ENCODE measurements around the gene CHST11.
A peak's percentile ranks its signal among the peaks of the same experiment; 100 is the strongest.

CHST11 gene

DNA sequence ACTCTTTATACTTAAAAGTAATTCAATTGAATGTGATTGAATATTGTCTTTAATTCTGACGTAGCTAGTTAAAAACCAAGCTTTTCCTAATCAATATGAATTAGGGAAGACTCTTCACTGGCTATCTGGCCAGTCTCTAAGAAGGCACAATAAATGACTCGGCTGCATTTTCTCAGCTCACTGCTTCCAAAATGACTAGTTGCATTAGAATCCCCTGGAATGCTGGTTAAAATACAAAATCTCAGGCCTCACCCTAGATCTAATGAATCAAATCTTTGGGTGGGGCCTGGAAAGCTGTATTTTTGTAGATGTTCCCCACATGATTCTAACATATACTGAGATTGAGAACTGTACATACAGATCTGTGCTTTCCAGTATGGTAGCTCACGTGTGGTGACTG is 242.1 kb downstream of the CHST11 start:
- DNase-seq (ENCODE audit: low read depth) = no peak

DNA sequence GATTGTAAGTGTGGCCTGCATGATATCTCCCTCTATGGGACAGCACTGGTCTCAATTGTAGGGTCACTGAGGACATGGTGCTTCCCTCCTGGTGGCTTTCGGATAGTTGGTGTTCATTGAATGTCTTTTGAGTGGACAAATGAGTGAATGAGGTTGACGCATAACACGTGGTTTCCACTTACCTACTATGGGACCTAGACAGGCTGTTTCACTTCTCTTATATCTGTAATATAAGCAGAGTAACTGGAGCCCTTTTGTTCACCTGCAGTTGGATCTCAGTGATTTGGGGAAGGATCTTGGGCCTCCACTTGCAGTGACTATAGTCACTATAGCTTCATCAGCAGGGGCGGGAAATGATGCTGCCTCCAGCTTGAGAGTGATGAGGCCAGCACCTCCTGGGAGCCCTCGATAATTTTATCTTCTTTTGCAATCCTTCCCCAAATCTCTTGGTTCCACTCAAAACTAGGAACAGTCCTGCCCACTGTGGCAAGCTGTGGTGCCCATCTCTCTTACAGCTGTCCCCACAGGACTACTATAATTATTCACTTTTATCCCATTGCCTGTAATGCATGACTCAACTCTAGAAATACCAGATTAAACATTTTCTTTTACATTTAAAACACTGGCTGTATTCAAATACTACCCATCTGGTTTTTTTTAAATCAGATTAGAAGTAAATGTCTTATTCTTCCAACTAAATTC is 242.9 kb downstream of the CHST11 start:
- no peak for DNase-seq (ENCODE audit: low read depth)

DNA sequence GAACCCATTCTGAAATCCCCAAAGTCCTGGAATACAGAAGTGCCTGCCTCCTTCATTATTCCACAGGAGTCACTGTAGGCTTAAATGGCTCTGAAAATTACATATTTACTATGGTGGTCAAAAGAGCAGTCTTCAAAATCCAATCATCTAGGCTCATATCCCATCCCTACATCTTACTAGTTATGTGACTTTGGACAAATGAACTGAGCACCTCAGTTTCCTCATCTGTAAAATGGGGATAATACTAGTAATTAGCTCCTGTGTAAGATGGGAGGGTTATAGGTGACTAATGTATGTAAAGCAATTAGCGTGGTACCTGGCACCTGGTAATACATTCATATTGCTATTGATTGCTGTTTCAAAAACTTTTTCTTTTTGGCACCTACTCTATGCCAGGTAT is 243.6 kb downstream of the CHST11 start:
- DNase-seq (ENCODE audit: low read depth) = no peak

DNA sequence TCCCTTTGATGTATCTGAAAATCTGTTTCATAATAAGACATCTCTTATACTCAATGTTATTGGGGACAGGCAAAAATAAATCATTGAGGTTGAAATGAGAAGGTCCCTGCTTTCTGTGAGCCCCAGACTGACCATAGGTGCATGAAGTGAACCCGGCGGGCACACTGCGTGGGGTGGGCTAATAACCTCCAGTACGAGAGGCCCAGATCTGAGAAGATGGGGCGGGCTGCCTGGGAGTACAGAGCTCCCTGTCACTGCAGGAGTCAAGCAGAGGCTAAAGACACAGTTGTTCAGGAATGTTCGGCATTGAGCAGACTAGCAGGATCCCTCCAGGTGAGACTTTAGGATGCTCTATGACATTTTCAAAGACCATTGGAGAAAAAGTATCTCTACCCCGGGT is 244.6 kb downstream of the CHST11 start:
- DNase-seq (ENCODE audit: low read depth) = no peak

DNA sequence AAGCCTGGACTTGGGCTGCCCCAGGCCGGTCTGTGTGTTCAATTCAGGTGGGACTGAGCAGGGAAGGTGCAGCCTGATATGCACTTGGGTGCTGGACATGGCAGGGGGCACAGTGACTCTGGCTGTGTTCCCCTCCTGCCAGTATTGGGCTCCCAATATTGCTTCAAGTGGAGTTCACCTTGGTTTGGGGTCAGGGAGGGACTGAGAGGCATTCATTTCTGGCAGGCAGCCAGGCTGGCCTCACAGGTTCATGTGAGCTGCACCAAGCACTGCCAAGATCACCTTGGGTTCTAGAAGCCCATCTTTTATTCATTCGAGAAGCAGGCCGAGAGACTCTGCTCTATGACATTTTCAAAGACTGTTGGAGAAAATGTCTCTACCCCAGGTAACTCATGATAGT is 245.0 kb downstream of the CHST11 start:
- no peak for DNase-seq (ENCODE audit: low read depth)

DNA sequence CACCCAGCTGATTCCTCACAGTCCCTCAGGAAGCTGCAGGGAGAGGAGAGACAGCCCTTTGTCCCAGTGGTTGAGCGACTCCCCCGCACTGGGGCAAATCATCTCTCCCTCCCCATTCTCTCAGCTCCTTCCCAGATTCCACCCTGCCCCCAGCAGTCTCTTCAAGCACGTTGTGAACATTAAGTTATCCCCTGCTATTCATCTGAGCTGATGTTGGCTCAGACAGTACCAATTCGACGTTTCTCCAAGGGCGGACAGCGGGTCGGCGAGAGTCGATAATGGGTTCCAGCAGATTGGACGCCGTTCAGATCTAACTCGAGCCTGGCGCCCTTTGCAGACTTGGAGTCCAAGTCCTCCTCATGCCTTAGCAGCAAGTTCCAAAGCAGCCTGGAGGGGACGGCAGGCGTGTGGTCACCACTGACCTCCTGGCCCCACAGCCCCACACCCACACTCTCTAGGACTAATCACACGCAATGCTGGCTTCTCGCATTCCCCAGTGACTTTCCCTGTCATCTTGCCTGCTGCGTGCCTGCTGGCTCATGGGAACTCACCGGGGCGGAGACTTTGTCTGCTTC is 245.9 kb downstream of the CHST11 start:
- DNase-seq (ENCODE audit: low read depth) = peak; percentile 61

DNA sequence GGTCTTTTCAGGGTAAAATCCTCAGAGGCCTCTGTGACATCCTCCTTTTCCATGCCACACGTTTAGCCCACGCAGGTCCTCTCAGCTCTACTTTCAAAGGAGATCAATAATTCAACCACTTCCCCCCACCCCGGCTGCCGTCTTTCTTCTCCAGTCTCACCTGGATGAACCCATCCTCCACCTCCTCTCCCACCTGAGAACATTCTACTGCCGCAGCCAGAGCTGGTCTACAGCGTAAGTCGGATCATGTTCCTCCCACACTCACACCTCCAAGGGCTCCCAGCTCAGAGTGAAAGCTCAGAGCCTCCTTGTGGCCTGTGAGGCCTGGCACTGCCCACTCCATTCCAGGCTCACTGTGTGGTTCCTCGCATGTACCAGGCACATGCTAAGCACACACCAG is 246.6 kb downstream of the CHST11 start:
- DNase-seq (ENCODE audit: low read depth) = no peak

DNA sequence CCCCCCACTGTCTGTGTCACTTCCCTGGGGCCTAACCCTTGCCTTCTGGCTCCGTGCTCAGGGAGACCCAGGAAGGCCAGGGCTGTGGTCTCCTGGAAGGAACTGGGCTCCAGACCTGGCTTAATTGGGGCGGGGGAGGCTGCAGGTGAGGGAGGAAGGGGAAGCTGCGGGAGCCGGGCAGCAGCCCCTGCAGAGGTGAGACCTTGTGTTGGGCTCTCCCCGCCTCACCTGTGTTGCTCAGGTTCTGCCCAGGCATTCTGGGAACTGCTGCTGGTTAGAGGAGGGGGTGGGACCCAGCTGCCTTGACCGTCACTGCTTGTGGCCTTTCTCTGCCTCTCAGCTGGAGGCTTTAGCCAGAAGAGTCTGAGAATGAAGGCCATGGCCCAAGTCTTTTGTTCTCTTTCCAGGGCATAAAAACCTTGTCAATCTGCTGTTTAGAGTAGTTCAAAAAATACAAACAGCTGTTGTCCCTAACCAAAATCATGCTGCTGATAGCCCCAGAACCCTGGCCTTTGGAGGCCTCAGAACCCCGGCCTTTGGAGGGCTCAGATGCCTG is 247.6 kb downstream of the CHST11 start:
- no peak for DNase-seq (ENCODE audit: low read depth)

DNA sequence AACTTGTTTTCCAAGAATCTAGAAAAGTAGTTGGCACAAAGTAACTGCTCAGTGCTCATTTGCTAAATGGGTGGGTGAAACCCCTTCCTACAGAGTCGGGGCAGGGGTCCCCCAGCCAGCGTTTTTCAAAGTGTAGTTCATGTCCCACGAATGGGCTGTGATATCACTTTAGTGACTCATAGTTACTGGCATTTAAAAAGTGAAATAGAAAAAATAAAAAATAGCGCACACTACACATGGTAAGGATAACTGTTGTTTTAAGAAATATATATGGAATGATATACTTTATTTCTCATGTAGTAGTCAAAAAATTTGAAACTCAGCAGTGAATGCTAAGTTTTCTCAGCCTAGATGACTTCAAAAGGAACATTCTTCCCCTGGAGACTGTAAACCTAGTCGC is 250.4 kb downstream of the CHST11 start:
- DNase-seq (ENCODE audit: low read depth) = no peak

DNA sequence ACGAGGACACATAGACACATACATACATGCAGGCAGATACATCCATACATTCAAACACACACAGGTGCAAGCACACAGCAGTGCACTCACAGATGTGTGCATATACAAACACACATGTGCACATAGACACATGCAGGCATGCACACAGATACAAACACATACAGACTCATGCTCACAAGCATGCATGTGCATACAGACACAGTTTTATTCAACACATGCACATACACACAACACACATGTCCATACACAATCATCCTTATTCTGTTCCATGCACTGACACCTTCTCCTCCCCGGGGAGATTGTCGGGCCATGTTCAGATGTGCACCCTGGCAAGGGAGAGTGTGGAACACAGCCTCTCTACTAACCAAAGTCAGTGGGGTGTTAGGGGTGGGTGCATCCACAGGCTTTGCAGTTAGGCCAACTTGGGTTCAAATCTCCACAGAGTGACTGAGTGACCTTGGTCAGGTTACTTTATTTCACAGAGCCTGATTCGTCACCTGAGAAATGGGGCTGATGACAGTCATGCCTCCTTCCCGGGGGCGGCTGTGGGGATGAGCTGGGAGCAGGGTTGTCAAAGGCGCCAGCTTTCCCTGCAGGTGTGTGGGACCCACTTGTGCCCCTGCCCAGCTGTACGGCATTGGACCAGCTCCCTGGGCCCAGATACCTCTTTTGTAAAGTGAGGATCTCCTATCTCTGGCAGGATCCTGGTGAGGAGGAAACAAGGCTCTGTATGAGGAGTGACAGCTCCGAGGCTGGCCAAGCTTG is 251.2 kb downstream of the CHST11 start:
- no peak for DNase-seq (ENCODE audit: low read depth)

DNA sequence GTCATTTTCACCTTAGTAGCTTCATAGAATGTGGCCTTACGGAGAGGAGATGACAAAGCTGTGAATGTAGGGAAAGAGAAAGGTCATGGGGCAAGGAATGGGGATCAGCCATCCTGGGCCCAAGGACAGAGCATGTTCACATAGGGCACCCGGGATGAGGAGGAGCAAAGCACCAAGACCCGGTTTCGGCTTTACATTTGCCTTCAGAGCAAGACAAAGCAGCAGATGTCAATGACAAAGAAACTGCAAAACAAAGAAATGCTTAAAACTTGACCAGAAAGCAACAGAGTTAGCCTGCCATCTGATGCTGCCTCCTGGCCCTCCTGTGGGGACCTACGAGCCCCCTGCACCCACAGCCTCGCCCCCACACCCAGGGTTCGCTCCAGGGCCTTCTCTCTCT is 252.1 kb downstream of the CHST11 start:
- DNase-seq (ENCODE audit: low read depth) = no peak

DNA sequence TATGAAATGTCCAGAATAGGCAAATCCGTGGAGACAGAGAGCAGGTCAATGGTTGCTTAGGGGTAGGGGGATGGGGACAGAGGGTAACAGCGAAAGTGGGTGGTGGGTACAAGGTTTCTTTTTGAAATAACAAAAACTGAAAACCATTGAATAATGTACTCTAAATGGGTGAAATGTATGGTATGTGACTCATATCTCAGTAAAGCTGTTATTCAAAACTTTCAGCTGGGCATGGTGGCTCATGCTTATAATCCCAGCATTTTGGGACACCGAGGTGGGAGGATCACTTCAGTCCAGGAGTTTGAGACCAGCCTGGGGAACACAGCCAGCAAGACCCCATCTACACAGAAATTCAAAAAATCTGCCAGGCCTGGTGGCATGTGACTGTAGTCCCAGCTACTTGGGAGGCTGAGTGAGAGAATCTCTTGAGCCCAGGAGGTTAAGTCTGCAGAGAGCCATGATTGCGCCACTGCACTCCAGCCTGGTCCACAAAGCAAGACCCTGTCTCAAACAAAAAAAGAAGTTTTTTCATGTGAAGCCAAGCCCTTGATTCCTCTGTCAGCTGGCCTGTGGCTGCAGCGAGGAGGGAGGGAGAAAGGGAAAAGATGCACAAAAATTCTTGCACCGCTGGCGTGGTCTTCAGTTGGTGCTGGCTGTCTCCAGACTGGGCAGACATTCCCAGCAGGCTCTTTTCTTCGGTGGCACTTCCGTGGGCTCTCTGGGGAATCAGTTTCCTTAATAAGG is 253.1 kb downstream of the CHST11 start:
- no peak for DNase-seq (ENCODE audit: low read depth)

DNA sequence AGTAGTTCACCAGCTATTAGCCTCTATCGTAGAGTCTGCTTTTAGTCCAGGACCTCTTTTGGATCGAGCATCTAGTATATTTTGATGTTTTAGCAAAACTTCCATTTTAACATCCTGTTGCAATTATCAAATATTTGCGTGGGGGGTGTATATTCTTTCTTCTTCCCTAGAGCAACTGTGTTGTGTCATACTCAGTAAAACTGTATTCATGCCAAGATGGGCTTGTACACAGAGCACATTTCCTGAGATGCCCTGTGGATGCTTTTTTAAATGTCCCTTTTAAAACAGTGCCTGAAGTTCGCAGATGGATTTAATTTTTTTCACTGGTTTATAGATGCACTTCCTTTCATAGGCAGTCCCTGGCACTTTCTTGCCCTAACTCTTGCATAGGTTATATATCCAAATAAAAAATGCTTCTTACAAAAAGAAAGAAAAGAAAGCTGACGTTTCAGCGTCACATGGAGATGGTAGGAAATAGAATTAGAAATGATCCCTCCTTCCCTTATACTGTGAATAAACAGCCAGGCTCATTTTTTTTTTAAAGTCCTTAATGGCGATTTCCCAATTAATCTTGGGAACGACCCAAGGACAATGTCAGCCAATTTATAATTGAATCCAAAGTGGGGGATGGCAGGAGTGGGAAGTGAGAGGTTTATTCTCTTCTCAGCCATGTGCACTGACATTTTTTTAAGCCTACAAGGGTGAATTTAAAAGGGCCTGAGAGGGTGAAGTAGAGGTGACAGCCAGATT is 254.4 kb downstream of the CHST11 start:
- DNase-seq (ENCODE audit: low read depth) = peak; percentile 82

DNA sequence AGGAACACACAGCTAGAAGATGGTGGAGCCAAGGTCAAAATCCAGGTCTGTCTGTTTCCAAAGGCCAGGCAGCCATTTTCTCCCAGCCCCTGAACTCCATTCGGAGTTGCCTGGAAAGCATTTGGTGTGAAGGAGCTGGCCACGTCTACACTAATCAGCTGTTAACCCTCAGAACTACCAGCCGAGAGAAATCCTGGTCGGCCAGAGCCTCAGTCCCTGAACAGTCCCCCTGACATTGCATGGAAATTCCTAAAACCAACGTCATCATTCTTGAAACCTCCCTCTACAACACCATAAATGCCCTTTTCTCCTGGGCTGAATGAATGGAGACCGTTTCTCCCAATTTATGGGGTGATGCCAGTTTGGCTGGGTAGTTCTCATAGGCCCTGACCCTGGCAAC is 255.7 kb downstream of the CHST11 start:
- DNase-seq (ENCODE audit: low read depth) = no peak

DNA sequence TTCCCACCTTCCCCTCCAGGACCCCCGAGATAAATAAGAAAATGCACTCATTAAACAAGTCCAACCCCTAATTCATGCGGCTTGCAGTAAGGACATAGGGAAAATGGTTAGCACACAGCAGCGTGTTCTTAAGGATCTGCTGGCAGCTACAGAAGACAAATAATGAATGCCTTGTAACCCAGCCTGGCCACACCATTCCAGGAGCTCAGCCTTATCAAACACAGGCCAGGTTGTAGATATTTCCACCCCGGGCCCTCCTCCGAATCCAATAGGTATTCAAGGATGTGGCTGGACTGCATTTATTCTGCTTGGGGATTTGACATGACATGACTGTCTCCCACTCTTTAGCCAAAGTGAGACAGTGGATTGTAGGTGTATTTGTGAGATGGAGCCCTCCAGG is 256.2 kb downstream of the CHST11 start:
- no peak for DNase-seq (ENCODE audit: low read depth)

DNA sequence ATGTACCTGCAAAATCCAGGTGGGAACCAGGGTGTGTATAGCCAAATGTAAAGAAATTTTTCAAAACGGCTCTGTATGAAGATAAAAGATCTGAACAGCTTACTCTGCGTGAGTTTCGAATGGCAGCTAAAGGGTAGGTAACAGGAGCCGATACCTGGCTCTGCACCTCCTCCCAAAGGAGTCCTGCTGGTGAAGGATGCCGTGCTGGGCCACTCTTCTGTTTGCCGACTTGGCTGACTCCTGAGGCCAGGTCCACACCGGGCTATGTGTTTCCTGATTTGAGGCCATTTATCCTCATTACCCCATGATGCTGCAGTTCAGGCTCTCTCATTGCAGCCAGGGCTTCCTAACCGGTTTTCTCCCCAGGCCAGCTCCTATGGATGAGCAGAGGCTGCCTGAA is 256.7 kb downstream of the CHST11 start:
- DNase-seq (ENCODE audit: low read depth) = no peak

DNA sequence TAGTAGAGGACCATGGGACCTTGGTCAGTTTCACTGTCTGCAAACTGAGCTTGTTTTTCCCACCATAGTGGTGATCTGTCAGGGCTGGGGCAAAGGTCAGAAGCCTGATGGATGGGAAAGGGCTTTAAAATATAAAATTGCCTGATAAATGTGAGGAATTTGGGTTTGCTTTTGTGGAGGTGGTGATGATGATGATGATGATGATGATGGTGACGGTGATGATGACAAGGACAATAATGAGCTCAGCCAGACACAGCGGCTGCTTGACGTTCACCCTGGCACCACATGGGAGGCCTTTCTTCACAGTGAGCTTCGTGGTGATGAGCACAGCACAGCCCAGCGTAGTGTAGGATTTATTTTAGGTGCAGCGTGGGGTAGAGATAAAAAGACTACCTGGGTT is 257.6 kb downstream of the CHST11 start:
- DNase-seq (ENCODE audit: low read depth) = no peak

DNA sequence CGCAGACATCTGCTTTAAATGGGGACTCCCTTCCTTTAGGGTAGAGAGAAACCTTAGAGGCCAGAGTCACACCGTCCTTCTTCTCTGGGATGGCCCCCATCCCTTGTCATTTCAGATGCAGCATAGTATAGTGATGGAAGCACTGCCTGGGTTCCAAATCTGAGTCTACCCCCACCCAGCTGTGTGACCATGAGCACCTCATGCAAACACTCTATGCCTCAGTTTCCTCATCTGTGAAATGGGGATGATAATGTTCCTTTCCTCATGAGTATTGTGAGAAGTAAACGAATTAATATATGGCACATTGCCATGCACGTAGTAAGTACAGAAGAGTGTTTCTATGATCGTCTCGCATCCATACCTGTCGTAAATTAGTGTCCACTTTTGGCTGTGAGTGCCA is 259.4 kb downstream of the CHST11 start:
- no peak for DNase-seq (ENCODE audit: low read depth)

DNA sequence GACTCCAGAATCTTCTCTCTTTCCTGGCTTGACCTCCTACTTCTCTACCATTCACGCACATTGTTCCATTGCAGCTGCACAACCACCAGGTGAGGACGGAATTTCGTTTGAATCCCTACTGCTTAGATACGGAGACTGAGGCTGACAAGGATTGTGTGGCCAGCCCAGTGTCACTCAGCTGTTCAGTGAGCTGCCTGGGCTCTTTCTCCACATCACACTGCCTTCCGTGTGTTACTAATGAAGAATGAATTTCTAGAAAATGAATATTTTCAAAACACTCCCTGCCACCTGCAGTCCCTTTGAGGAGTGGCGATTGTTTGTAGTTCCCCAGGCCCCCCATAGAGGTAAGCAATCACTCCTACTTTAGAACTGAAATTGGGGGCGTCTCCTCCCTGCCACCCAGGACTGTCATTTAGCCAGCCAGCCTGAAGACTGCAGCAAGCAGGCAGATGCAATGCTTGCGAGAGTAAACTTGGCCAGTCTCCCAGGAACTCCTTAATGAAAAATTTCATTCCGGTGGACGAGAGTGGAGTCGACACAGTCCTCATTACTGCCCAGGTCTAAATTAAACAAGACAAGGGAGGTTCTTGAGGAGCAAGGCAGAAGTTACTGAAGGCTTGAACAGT is 261.7 kb downstream of the CHST11 start:
- DNase-seq (ENCODE audit: low read depth) = no peak

DNA sequence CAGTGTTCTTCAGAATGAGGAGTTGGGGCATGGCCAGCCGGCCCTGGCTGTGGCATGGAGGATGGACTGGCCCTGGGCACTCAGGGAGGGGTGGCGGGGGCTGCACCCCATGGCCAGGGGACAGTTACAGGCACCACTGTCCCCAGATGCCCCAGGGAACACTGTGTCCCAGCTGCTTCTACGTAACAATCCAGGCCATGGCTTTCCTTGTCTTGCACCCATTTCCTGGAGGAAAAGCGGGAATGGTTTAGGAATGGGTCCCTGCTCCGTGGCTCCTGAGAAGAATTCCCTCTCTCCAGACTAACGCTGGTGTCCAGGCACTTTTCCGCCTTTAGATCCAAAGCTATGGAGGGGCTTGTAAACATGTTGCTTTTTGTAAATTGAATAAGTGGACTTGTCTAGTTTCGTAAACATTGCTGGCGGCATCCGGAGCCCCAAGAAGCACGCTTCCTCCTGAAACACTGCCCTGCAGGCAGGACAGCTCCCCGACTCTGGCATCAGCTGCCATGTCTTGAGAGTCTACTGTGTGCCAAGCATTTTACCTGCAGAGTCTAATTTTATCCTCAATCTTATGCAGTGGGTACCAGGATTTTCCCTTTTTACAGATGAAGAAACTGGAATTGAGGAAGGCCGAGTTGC is 263.1 kb downstream of the CHST11 start:
- DNase-seq (ENCODE audit: low read depth) = no peak

Measured in fibroblast of the conjunctiva (primary cell).